NCI-H2107 (cell line): ENCODE measurements around the gene ERAP2.

Source experiments
- DNase-seq: peaks from one replicate; lab custom pipeline; 2025; lab: John Stamatoyannopoulos, UW

The ERAP2 gene

DNA sequence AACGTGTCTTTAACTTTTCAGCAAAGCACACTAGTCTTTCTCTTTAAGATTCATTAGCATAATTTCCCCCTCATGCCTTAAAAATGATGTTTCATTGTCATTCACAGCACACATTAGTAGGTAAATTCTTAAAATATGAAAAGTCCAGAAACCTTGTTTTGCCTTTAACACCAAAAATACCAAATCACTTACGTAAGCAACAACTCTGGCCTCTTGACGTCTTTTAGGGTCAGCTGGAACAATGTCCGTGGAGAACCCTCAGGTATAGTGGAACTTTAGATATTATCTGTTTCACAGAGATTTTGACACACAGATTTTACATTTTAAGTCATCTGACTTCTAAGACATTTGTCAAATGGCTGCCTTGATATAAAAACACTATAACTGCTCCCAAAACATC is 90.5 kb downstream of the ERAP2 start:
- DNase-seq: no peak

- no peak for DNase-seq
Measured at GRCh38 chr5:96967400-96967799, 91.1 kb downstream of the ERAP2 start.

- DNase-seq: no peak
Measured at GRCh38 chr5:96968074-96968473, 91.8 kb downstream of the ERAP2 start.

- DNase-seq: no peak
Measured at GRCh38 chr5:96968614-96969013, 92.3 kb downstream of the ERAP2 start.
